CD4-positive, CD25-positive, alpha-beta regulatory T cell (primary cell): Measurements from ENCODE around the gene PLEKHG3. TPM values are rescaled to one million over a fixed set of nuclear protein-coding genes. Genes with fewer than 3 reads are reported as not detected.

Experiments
- ATAC-seq, 2 donors: fragments of 150-1000 bp; cut with Tn5 transposase; one replicate each; pipeline ENCODE4 v1.10.0; 2021; ENCODE audit warnings: low read depth in 2 of 2, moderate number of reproducible peaks in 2 of 2, moderate library complexity in 1 of 2
- DNase-seq, 3 donors: peaks; one replicate each; pipeline versions ENCODE4 v3.0.0 to v3.0.0-alpha.2; 2012 to 2022; ENCODE audit warnings: mixed read lengths in 1 of 3
- H3K27ac ChIP-seq: one replicate; pipeline ENCODE4 v1.7.0; 2013; ENCODE audit warnings: mild to moderate bottlenecking, low read length; ENCODE audit not compliant: insufficient read depth, poor library complexity, severe bottlenecking
- H3K27me3 ChIP-seq: one replicate; pipeline ENCODE4 v1.7.0; 2013; ENCODE audit warnings: low read length; ENCODE audit not compliant: control insufficient read depth, insufficient read depth
- H3K36me3 ChIP-seq: one replicate; pipeline ENCODE4 v1.7.0; 2013; ENCODE audit warnings: mild to moderate bottlenecking, low read length, moderate library complexity; ENCODE audit not compliant: control insufficient read depth, insufficient read depth
- H3K4me1 ChIP-seq: 2 replicates; pipeline ENCODE4 v1.7.0; 2013; ENCODE audit warnings: mild to moderate bottlenecking, low read length; ENCODE audit not compliant: insufficient read depth, control insufficient read depth, poor library complexity, severe bottlenecking
- H3K4me3 ChIP-seq: one replicate; pipeline ENCODE4 v1.7.0; 2013; ENCODE audit warnings: low read depth, mild to moderate bottlenecking, low read length, moderate library complexity
- H3K9me3 ChIP-seq, 2 experiments: 1 replicate in 1 of 2; 2 replicates in 1 of 2; pipeline ENCODE4 v1.7.0; 2013; ENCODE audit warnings: low read length in 2 of 2, mild to moderate bottlenecking in 1 of 2, moderate library complexity in 1 of 2; ENCODE audit not compliant: control insufficient read depth in 2 of 2
- H3K27ac Mint-ChIP-seq, 3 donors: one replicate each; pipeline ENCODE4 v1.8.0; 2020 to 2022; ENCODE audit warnings: mild to moderate bottlenecking in 3 of 3, mixed read lengths in 3 of 3, moderate library complexity in 2 of 3
- H3K27me3 Mint-ChIP-seq: one replicate; pipeline ENCODE4 v1.8.0; 2022; ENCODE audit warnings: mild to moderate bottlenecking, mixed read lengths
- H3K36me3 Mint-ChIP-seq: one replicate; pipeline ENCODE4 v1.8.0; 2020; ENCODE audit warnings: mixed read lengths
- H3K4me1 Mint-ChIP-seq, 4 donors: one replicate each; pipeline ENCODE4 v1.8.0; 2020 to 2022; ENCODE audit warnings: mixed read lengths in 4 of 4, mild to moderate bottlenecking in 1 of 4
- H3K4me3 Mint-ChIP-seq, 4 donors: one replicate each; pipeline ENCODE4 v1.8.0; 2020 to 2022; ENCODE audit warnings: mild to moderate bottlenecking in 4 of 4, mixed read lengths in 4 of 4, moderate library complexity in 3 of 4
- H3K9me3 Mint-ChIP-seq, 7 donors: one replicate each; pipeline ENCODE4 v1.8.0; 2020 to 2022; ENCODE audit warnings: mixed read lengths in 7 of 7, mild to moderate bottlenecking in 3 of 7, moderate library complexity in 2 of 7
- polyA plus RNA-seq, 4 donors: library from polyadenylated mRNA; unstranded; fragments of 300-500 nt; fragmentation: Illumina TruSeq; gene quantifications; one replicate each; pipeline ENCODE4 v1.2.3, GENCODE V29; 2021
- total RNA-seq: library from RNA; stranded (reverse); gene quantifications from one replicate; pipeline ENCODE4 v1.2.3, GENCODE V29; 2022

PLEKHG3 gene
- total and polyA plus RNA-seq, 5 donors from 2014 or later, result 2.1 to 31.9 (median 4.7) TPM

DNA sequence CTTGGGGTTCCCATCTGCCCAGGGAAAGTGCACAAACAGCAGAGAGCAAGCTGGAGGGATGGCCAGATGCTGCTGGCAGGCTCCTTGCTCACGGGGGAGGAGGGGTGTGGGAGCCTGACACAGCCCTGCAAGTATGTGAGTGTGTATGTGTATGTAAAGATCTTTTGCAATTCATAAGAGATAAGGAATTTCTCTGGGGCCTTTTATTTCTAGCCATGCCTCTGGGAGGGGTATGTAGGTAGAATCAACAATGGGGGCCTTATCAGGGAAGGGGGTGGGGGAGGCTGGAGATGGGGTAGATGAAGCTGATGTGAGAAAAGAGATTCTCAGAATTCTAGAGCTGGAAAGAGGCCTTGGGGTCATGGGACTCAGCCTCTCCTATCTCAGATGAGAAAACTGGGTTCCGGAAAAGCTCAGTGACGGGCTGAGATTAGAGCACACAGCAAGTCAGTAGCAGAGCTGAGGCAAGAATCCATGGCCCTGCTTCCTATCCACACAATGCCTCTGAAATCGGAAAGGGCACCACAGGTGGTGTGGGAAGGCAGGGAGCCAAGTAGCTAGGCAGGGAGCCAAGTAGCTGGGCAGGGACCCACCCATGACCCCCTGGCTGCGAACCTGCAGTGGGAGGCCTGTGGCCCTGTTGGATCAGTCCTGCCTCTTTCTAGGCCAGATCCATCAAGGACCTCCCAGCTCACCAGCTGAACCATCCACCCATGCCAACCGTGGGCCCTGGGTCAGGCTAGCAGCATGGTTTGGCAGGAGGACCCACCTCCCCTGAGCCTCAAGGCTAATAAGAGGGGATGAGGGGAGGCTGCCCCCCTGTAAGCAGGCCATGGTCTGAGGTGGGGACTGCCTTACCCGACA is 54.7 kb downstream of the PLEKHG3 start:
- Mint-ChIP-seq H3K36me3 (no peaks in the 10 kb centered on the region), H3K27ac (peak overlapping the region in 2 of 3 donors; percentile 6 to 60), H3K4me3 (peak overlapping the region in 1 of 4 donors; percentile 35), H3K9me3 (no peaks in the 10 kb centered on the region), H3K4me1 (peaks cover 0 to 70% (median 26%) of the 10 kb centered on the region in 4 donors), H3K27me3 (peaks cover 26% of the 10 kb centered on the region)
- H3K4me1 ChIP-seq, result peaks cover 58% of the 10 kb centered on the region
- no peaks in the 10 kb centered on the region for H3K36me3 ChIP-seq
- H3K4me3 ChIP-seq, result no peak overlapping the region
- no peak overlapping the region for H3K27ac ChIP-seq
- no peak for ATAC-seq
- no peak for DNase-seq
- no peaks in the 10 kb centered on the region for H3K9me3 ChIP-seq
- H3K27me3 ChIP-seq, result no peaks in the 10 kb centered on the region

DNA sequence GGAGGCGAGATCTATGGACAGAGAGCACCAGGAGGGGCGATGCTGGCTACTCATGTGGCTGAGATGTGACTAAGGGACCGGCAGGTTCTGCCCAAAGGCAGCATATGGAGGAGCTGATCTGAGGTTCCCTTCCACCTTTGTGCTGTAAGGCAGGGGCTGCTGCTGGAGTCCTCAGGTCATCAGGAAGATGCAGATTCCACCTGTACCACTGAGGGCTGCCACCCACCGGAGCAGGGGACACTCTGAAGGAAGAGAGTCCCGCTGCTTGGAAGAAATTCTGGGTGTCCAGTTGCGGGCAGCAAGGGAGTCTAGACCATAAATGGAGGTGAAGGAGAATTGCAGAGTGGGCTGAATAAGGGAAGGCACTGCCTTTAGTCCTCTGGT is 55.3 kb downstream of the PLEKHG3 start:
- H3K4me1 ChIP-seq, result peaks cover 62% of the 10 kb centered on the region
- Mint-ChIP-seq H3K36me3 (no peaks in the 10 kb centered on the region), H3K4me3 (no peak overlapping the region), H3K27ac (peak overlapping the region in 2 of 3 donors; percentile 59 to 60), H3K4me1 (peaks cover 0 to 73% (median 27%) of the 10 kb centered on the region in 4 donors), H3K27me3 (peaks cover 31% of the 10 kb centered on the region), H3K9me3 (no peaks in the 10 kb centered on the region)
- no peak overlapping the region for H3K27ac ChIP-seq
- no peak for ATAC-seq
- DNase-seq, result no peak
- H3K27me3 ChIP-seq, result no peaks in the 10 kb centered on the region
- H3K36me3 ChIP-seq, result no peaks in the 10 kb centered on the region
- no peaks in the 10 kb centered on the region for H3K9me3 ChIP-seq
- no peak overlapping the region for H3K4me3 ChIP-seq

DNA sequence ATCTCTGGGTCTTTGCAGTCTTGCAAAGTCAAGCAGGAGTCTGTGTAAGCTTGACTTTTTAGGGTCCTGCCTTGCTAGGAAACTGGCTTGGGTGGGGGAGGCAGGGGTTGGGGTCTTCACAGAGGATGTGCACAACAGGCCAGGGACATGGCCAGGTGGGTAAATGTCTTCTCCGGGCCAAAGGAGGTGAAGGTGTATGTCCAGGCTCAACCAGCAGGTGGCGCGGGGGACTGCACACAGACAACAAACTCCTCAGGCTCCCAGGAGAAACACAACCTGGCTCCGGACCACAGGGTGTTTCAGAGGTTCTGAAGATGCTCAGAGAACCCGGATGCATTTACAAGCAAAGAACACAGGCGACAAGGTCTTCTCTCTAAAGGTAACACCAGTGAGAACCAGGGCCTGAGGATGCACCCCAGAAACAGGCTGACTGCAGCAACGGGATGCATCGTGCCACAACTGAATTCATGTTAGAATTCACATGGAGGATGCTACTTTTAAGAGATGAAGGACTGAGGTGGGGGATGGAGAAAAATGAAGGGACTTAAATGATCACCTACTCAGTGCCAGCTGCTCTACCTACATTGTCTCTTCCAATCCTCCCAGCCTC is 56.0 kb downstream of the PLEKHG3 start:
- H3K27me3 Mint-ChIP-seq, result peaks cover 27% of the 10 kb centered on the region
- H3K36me3 Mint-ChIP-seq, result no peaks in the 10 kb centered on the region
- H3K4me3 Mint-ChIP-seq, result no peak overlapping the region
- ATAC-seq, result no peak
- H3K4me1 Mint-ChIP-seq, result peaks cover 0 to 69% (median 28%) of the 10 kb centered on the region in 4 donors
- Histone ChIP-seq H3K4me3 (no peak overlapping the region), H3K27me3 (no peaks in the 10 kb centered on the region), H3K4me1 (peaks cover 60% of the 10 kb centered on the region), H3K27ac (no peak overlapping the region), H3K36me3 (no peaks in the 10 kb centered on the region), H3K9me3 (no peaks in the 10 kb centered on the region)
- peak overlapping the region in 1 of 3 donors; percentile 60 for H3K27ac Mint-ChIP-seq
- peak; percentile 28 to 61 (median 39) for DNase-seq
- H3K9me3 Mint-ChIP-seq, result no peaks in the 10 kb centered on the region

DNA sequence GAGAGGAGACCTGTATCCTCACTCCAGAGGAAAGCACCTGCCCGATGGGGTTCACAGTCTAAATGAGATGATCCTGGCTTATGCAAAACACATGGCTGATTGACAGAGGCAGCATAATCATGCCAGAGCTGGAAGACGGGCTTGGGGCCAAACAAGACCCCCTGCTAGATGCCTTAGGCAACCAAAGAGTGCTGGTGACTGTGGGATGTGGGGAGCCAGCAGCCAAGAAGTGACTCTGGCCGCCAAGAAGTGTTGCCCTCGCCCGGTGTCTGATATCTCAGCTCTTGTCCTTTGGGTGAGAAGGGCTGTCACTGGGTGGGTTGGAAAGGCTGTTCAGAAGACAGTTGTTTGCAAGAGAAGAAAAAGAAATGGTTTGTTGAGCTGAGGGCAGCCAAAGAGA is 56.7 kb downstream of the PLEKHG3 start:
- peak overlapping the region in 2 of 3 donors; percentile 0 to 26 for H3K27ac Mint-ChIP-seq
- H3K36me3 ChIP-seq, result no peaks in the 10 kb centered on the region
- no peak for DNase-seq
- no peaks in the 10 kb centered on the region for H3K9me3 ChIP-seq
- H3K9me3 Mint-ChIP-seq, result no peaks in the 10 kb centered on the region
- H3K4me3 ChIP-seq, result no peak overlapping the region
- no peak overlapping the region for H3K4me3 Mint-ChIP-seq
- H3K4me1 ChIP-seq, result peaks cover 54% of the 10 kb centered on the region
- H3K27me3 ChIP-seq, result no peaks in the 10 kb centered on the region
- no peak for ATAC-seq
- H3K4me1 Mint-ChIP-seq, result peaks cover under 1 to 68% (median 25%) of the 10 kb centered on the region in 4 donors
- no peaks in the 10 kb centered on the region for H3K36me3 Mint-ChIP-seq
- H3K27ac ChIP-seq, result no peak overlapping the region
- peaks cover 27% of the 10 kb centered on the region for H3K27me3 Mint-ChIP-seq

DNA sequence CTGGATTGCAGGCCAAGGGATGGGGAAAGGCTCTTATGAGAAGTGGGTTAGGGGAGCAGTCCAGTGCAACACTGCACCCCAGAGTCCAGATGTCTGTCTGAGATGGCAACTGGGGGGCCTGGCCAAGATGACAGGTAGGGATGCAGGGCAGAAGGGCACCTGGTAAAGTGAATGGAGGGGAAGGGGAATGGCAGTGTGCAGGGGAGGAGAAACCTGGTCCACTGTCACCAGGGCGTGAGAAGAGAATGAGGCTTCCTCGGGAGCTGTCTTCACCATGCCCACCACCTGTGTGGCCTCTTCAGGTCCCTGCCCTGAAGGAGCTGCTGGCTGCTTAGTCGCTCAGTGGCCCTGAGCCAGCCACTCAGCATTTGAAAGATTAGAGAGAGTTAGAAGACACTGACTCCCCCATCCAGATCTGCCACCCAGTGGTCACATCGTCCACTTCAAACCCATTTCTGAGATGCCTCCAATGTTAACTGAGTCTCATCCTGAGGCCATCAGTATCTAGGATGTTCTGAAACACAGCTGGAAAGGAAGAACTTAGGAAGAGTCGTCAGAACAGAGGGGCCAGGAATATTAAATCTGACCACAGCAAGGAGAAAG is 57.3 kb downstream of the PLEKHG3 start:
- Histone ChIP-seq H3K9me3 (no peaks in the 10 kb centered on the region), H3K27me3 (no peaks in the 10 kb centered on the region), H3K36me3 (no peaks in the 10 kb centered on the region), H3K4me3 (no peak overlapping the region), H3K4me1 (peaks cover 53% of the 10 kb centered on the region), H3K27ac (no peak overlapping the region)
- Mint-ChIP-seq H3K27me3 (peaks cover 26% of the 10 kb centered on the region), H3K4me1 (peaks cover 2 to 67% (median 22%) of the 10 kb centered on the region in 4 donors), H3K36me3 (no peaks in the 10 kb centered on the region), H3K9me3 (no peaks in the 10 kb centered on the region), H3K27ac (peak overlapping the region in 1 of 3 donors; percentile 26), H3K4me3 (no peak overlapping the region)
- ATAC-seq (no peak), DNase-seq (no peak)

DNA sequence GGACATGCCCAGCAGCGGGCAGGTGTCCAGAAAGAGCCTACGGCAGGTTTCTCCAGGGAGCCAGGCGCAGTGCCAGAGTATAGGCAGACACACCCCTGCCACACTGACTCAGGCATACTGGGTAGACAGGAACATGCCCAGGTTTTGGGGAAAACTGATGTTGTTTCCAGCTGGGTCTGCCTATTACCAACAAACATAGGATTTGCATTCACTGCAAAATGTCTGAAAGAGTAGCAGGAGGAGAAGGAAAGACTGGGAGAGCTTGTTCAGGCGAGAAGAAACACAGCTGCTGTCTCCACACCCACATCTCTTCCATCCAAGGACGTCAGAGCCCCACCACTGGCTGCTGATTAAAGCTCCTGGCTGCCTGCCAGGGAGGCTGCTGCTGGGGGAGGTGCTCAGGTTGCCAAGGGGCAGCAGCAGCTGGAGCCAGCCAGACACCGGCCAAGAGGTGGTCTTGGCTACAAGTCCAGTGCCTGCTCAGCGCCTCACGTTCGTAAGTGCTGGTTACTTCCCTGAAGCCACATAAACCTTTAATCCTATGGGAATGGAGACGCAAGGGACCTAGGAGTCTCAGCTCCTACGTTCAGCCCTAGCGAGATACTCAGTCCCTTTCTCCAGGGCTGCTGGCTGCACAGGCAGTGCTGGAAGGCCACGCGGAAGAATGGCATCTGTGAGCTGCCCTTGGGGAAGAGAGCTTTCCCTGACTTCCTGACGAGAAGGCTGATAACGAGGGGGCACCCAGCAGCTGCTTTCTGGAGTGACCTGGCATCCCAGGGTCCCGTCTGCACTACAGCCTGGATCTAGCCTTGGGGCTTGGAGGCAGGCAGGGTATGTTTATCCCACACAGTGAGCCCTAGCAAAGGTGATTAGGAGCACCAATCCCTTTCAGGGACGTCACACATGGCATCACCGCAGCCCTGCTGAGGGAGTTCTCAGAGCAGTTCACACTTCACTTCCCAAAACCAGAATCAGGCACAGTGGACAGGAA is 58.1 kb downstream of the PLEKHG3 start:
- no peak for DNase-seq
- H3K9me3 Mint-ChIP-seq, result no peaks in the 10 kb centered on the region
- no peaks in the 10 kb centered on the region for H3K36me3 Mint-ChIP-seq
- peaks cover 0 to 60% (median 18%) of the 10 kb centered on the region in 4 donors for H3K4me1 Mint-ChIP-seq
- Histone ChIP-seq H3K27ac (no peak overlapping the region), H3K27me3 (no peaks in the 10 kb centered on the region), H3K4me1 (peaks cover 45% of the 10 kb centered on the region), H3K4me3 (no peak overlapping the region), H3K36me3 (no peaks in the 10 kb centered on the region), H3K9me3 (no peaks in the 10 kb centered on the region)
- no peak for ATAC-seq
- H3K4me3 Mint-ChIP-seq, result no peak overlapping the region
- H3K27me3 Mint-ChIP-seq, result peaks cover 22% of the 10 kb centered on the region
- H3K27ac Mint-ChIP-seq, result no peak overlapping the region
